Suprapubic skin (tissue), 4 donors: Measurements from ENCODE around the gene MRC2. TPM values are rescaled to one million over a fixed set of nuclear protein-coding genes. Genes with fewer than 3 reads are reported as not detected.
A peak's percentile ranks its signal among the peaks of the same experiment; 100 is the strongest.

Experiments used
- DNase-seq, 2 donors: peaks; one replicate each; pipeline ENCODE4 v3.0.0-alpha.2; 2019; ENCODE audit warnings: low spot score in 2 of 2
- H3K27ac ChIP-seq: fragments of 200-600 bp; sonication (generic); one replicate; pipeline ENCODE4 v1.5.1; 2019
- H3K27me3 ChIP-seq: fragments of 200-600 bp; sonication (generic); one replicate; pipeline ENCODE4 v1.5.1; 2019
- H3K36me3 ChIP-seq: fragments of 200-600 bp; sonication (generic); one replicate; pipeline ENCODE4 v1.5.1; 2019
- H3K4me1 ChIP-seq: fragments of 200-600 bp; sonication (generic); one replicate; pipeline ENCODE4 v1.5.1; 2019
- H3K4me3 ChIP-seq: fragments of 200-600 bp; sonication (generic); one replicate; pipeline ENCODE4 v1.5.1; 2019; ENCODE audit warnings: mild to moderate bottlenecking
- H3K9me3 ChIP-seq: fragments of 200-600 bp; sonication (generic); one replicate; pipeline ENCODE4 v1.5.1; 2019
- CTCF ChIP-seq, 2 donors: fragments of 200-600 bp in 1 of 2; fragments of 450-650 bp in 1 of 2; sonication (generic) in 1 of 2; IDR thresholded peaks; one replicate each; pipeline ENCODE4 v1.5.1; 2016 to 2019; ENCODE audit warnings: antibody characterized with exemption in 2 of 2, mild to moderate bottlenecking in 1 of 2, moderate library complexity in 1 of 2
- EP300 ChIP-seq: sonication (generic); formaldehyde crosslinking; IDR thresholded peaks from one replicate; pipeline ENCODE4 v1.6.1; 2017; ENCODE audit warnings: antibody characterized with exemption
- POLR2A ChIP-seq, 2 donors: fragments of 450-650 bp; IDR thresholded peaks; one replicate each; pipeline ENCODE4 v1.6.1; 2017; ENCODE audit warnings: antibody characterized with exemption in 2 of 2, mild to moderate bottlenecking in 2 of 2, moderate library complexity in 2 of 2
- POLR2AphosphoS5 ChIP-seq, 3 donors: sonication (generic); formaldehyde crosslinking; IDR thresholded peaks; one replicate each; pipeline ENCODE4 v1.6.1; 2017; ENCODE audit warnings: antibody characterized with exemption in 3 of 3
- WGBS: methylation state at CpG from one replicate; pipeline ENCODE4 v1.1.5; 2018; 5-methylcytosine and 5-hydroxymethylcytosine counted together
- total RNA-seq, 4 donors: library from RNA; depleted of rRNA; stranded (reverse); fragments of >200 nt; gene quantifications; one replicate each; pipeline ENCODE4 v1.1.0, GENCODE V29; 2016

MRC2 gene
- total RNA-seq, 4 donors from 2014 or later, result 31.4 to 55.2 (median 37.1) TPM

DNA sequence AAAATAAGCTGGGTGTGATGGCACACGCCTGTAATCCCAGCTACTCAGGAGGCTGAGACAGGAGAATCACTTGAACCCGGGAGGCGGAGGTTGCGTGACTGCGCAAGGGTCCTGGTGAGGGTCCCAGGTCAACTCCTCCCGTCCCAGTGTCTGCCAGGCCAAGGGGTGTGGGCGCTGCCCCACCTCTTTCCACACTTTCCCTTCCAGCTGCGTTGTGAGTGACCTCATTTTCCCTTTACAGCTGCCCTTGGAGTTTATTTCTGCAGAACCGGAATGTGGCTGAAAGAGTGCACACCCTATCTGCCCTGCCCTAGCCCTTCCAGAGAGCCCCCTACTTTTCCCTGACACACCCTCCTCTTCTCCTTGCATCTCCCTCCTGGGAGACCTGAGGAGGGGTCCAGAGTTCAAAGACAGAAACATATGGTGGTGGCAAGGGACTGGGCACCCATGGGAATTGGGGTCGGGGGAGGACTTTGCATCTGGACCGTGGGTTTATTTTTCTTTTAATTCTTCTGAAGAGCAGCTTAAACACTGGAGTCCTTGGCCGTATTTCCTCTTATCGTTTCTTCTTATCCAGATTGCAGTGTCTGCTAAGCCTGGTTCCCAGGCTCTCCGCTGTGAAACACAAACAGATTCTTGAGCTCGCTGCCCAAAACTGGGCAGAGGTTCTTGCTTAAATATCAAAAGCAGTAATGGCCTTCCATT lies 20.9 kb downstream of the MRC2 start:
- no peaks in the 10 kb centered on the region for H3K36me3 ChIP-seq
- H3K4me3 ChIP-seq, result no peak overlapping the region
- no peaks in the 10 kb centered on the region for H3K9me3 ChIP-seq
- 40% methylated on average over 15 of the region's 15 CpGs for WGBS
- peak overlapping the region; percentile 17 for H3K27ac ChIP-seq
- DNase-seq, result no peak
- H3K4me1 ChIP-seq, result peaks cover 28% of the 10 kb centered on the region
- no peaks in the 10 kb centered on the region for H3K27me3 ChIP-seq
- TF ChIP-seq POLR2A (IDR thresholded peaks at IDR 0.05) (no peak), CTCF (IDR thresholded peaks at IDR 0.05) (no peak), POLR2AphosphoS5 (IDR thresholded peaks at IDR 0.05) (no peak), EP300 (no peak)

DNA sequence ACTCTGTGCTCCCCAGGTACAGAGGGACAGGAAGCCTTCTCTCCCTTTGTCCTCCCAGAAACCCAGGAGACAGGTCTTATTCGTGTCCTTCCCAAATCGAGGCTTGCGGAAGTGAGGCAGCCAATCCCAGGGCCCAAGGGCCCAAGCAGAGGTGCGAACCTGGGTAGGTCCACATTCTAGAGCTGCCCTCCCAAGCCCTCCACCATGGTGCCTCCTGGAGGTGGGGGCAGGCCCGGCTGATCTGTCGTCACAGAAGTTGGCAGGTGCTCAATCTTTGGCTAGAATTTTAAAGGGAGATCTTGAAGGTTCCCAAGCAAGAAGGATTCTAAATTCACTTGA lies 21.5 kb downstream of the MRC2 start:
- no peaks in the 10 kb centered on the region for H3K27me3 ChIP-seq
- no peak for DNase-seq
- H3K27ac ChIP-seq, result peak overlapping the region; percentile 16
- H3K4me3 ChIP-seq, result no peak overlapping the region
- H3K9me3 ChIP-seq, result no peaks in the 10 kb centered on the region
- H3K4me1 ChIP-seq, result peaks cover 33% of the 10 kb centered on the region
- no peak for TF ChIP-seq EP300
- no peak for TF ChIP-seq CTCF (IDR thresholded peaks at IDR 0.05)
- TF ChIP-seq POLR2A (IDR thresholded peaks at IDR 0.05), result no peak
- TF ChIP-seq POLR2AphosphoS5 (IDR thresholded peaks at IDR 0.05), result no peak
- WGBS, result 40% methylated on average over 2 of the region's 6 CpGs
- H3K36me3 ChIP-seq, result no peaks in the 10 kb centered on the region

DNA sequence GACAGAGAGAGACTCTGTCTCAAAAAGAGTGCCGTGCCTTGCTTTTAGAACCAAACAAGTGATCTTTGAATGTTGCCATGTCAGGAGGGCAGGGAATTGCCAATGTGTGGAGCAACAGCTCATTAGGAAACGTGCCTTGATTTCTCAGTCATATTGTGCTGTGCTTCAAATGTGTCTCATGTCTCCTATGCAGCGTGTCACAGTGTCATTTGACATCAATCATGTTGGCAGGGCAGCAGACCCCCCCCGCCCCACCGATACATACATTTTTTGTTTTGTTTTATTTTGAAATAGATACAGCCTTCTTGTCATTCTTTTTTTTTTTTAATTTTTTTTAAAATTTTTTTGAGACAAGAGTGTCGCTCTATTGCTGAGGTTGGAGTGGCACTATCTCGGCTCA lies 22.1 kb downstream of the MRC2 start:
- H3K27ac ChIP-seq, result no peak overlapping the region
- DNase-seq, result no peak
- no peak for TF ChIP-seq POLR2AphosphoS5 (IDR thresholded peaks at IDR 0.05)
- no peak for TF ChIP-seq CTCF (IDR thresholded peaks at IDR 0.05)
- TF ChIP-seq EP300, result no peak
- no peak for TF ChIP-seq POLR2A (IDR thresholded peaks at IDR 0.05)
- peaks cover 40% of the 10 kb centered on the region for H3K4me1 ChIP-seq
- H3K4me3 ChIP-seq, result no peak overlapping the region
- no peaks in the 10 kb centered on the region for H3K27me3 ChIP-seq
- 91% methylated on average over 7 of the region's 7 CpGs for WGBS
- H3K36me3 ChIP-seq, result no peaks in the 10 kb centered on the region
- no peaks in the 10 kb centered on the region for H3K9me3 ChIP-seq

DNA sequence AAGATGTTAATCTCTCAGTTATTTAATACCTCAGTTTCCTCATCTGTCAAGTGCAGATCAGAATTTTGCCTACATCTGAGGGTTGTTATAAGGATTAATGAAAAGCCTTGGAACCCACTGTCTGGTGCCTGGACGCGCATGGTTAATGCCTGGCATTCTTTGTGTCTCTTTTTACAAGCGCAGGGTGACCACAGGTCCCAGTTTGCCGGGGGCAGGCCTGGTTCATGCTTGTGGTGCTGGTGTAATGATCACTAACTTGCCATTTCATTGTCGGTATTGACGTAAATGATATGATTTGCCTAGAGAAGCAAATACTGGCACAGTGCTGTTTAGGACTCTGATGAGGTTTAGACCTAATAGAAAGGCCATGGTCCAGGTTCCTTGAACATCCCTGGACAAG lies 23.1 kb downstream of the MRC2 start:
- no peaks in the 10 kb centered on the region for H3K36me3 ChIP-seq
- no peak overlapping the region for H3K27ac ChIP-seq
- H3K27me3 ChIP-seq, result no peaks in the 10 kb centered on the region
- no peak for DNase-seq
- H3K9me3 ChIP-seq, result no peaks in the 10 kb centered on the region
- TF ChIP-seq POLR2A (IDR thresholded peaks at IDR 0.05) (no peak), CTCF (IDR thresholded peaks at IDR 0.05) (no peak), EP300 (no peak), POLR2AphosphoS5 (IDR thresholded peaks at IDR 0.05) (no peak)
- no peak overlapping the region for H3K4me3 ChIP-seq
- 90% methylated on average over 6 of the region's 6 CpGs for WGBS
- peaks cover 42% of the 10 kb centered on the region for H3K4me1 ChIP-seq

DNA sequence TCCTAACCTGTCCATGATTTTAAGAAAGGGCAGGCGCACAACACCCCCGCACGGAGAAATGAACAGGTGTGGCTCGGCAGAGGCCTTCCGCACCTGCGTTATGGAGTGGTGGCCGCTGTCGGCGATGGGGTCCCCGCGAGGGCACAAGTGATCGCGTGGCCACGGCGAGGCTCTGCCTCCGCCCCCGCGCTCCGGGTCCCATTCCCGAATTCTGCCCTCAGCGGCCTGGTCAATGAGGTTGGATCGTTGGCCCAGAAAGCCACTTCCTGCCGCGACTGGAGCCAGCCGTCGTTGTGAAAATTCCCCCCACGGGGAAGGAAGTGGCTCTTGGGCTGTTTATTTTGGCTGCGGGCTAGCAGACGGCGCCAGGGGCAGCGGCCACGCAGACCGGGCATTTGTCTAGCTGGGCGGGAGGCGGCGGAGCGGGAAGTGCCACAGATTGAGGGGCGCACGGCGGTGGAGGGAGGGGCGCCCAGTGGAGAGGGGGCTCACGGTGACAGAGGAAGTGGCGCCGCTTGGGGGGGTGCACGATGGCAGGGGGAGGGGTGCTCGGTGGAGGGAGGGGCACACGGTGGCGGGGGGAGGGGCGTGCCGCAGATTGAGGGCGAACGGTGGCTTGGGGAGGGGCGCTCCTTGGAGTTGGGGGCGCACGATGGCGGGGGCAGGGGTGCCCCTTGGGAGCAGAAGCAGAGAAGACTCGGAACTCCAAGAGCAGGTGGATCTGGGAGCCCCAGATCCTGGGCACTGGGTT lies 25.0 kb downstream of the MRC2 start:
- H3K36me3 ChIP-seq, result no peaks in the 10 kb centered on the region
- TF ChIP-seq EP300 (no peak), CTCF (IDR thresholded peaks at IDR 0.05) (no peak), POLR2A (IDR thresholded peaks at IDR 0.05) (no peak), POLR2AphosphoS5 (IDR thresholded peaks at IDR 0.05) (peak in 2 of 3 donors; percentile 13 to 62)
- H3K9me3 ChIP-seq, result no peaks in the 10 kb centered on the region
- peak overlapping the region; percentile 57 for H3K4me3 ChIP-seq
- 1% methylated on average over 36 of the region's 57 CpGs for WGBS
- no peaks in the 10 kb centered on the region for H3K27me3 ChIP-seq
- DNase-seq, result peak in 1 of 2 donors; percentile 82
- H3K27ac ChIP-seq, result peak overlapping the region; percentile 77
- peaks cover 42% of the 10 kb centered on the region for H3K4me1 ChIP-seq
